GM12872 (cell line): ENCODE data around the gene SYT13.
A peak's percentile ranks its signal among the peaks of the same experiment; 100 is the strongest.

ENCODE experiments used
- TF ChIP-seq, protein P1 (sequence below): IDR thresholded peaks from 3 replicates; pipeline ENCODE4 v1.5.1; 2011; ENCODE audit warnings: low read depth, mild to moderate bottlenecking, low read length, moderate library complexity; ENCODE audit not compliant: insufficient read depth

SYT13 gene, protein sequence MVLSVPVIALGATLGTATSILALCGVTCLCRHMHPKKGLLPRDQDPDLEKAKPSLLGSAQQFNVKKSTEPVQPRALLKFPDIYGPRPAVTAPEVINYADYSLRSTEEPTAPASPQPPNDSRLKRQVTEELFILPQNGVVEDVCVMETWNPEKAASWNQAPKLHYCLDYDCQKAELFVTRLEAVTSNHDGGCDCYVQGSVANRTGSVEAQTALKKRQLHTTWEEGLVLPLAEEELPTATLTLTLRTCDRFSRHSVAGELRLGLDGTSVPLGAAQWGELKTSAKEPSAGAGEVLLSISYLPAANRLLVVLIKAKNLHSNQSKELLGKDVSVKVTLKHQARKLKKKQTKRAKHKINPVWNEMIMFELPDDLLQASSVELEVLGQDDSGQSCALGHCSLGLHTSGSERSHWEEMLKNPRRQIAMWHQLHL

DNA sequence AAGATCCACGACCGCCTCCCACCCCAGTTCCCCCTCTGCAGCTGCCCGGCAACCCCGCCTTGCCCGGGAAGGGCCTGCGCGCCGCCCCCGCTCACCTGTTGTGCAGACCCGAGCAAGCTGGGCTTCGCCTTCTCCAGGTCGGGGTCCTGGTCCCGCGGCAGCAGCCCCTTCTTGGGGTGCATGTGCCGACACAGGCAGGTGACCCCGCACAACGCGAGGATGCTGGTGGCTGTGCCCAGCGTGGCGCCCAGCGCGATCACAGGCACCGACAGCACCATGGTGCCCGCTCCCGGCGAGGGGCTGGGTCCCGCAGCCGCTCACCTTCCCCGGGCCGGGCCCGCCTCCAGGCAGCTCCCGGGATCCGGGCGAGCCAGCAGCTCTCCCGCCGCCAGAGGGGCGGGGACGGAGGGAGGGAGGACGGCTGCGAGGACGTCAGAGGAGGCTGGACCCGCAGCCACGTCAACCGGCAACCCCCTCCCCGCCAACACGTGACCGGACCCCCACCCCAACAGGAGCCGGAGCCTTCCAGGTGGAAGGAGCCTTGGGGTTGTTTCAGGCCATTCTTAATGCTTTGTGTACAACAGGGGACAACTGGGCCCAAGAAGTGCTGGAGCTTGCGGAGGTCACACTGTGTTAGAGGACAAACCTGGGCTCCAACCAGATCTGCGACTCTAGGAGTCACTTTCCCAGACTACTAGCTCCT lies at the start of gene SYT13:
Gene SYT13, minus strand, starts transcription at position 412 of the 703 bp plus-strand sequence. Its CDS starts 134 bp downstream, at position 278.
- TF ChIP-seq, protein P1, sequence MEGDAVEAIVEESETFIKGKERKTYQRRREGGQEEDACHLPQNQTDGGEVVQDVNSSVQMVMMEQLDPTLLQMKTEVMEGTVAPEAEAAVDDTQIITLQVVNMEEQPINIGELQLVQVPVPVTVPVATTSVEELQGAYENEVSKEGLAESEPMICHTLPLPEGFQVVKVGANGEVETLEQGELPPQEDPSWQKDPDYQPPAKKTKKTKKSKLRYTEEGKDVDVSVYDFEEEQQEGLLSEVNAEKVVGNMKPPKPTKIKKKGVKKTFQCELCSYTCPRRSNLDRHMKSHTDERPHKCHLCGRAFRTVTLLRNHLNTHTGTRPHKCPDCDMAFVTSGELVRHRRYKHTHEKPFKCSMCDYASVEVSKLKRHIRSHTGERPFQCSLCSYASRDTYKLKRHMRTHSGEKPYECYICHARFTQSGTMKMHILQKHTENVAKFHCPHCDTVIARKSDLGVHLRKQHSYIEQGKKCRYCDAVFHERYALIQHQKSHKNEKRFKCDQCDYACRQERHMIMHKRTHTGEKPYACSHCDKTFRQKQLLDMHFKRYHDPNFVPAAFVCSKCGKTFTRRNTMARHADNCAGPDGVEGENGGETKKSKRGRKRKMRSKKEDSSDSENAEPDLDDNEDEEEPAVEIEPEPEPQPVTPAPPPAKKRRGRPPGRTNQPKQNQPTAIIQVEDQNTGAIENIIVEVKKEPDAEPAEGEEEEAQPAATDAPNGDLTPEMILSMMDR = no peak

DNA sequence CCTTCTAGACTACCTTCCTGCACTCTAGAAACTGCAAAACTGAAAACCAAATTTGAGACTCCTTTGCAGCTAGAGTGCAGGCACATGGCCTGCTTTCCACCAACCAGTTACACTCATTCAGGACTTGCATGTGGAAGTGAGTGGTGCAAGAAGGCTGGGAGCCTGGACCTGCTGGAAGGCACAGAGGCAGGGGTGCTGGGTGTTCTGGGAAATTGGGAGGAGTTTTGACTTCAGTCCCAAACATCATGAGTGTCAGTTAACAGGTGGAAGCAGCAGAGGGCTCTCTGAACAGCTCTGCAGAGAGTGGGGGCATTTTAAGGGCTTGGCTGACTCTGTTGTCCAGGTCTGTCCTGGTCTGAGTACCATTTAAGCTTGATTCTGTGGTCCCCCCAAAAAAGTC lies 49.3 kb upstream of the SYT13 start:
- TF ChIP-seq, protein P1 = no peak

DNA sequence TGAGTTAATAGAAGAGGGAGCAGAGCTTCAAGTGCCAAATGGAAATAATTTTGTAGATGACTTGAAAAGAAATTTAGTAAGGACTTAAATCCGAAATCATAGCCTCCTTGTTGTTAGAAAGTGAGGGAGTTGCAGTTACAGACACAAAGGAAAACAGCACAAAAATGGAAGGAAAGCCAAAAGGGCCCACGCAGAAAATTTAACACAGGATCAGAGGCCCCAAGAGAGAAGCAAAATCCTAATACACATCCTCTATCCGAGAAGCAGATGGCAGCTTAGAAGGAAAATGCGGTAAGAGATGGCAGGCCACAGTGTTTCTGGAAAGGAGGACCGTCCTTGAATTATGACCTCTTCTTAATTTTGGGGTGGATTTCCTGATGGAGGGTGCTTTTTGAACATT lies 48.7 kb upstream of the SYT13 start:
- TF ChIP-seq, protein P1 = no peak

DNA sequence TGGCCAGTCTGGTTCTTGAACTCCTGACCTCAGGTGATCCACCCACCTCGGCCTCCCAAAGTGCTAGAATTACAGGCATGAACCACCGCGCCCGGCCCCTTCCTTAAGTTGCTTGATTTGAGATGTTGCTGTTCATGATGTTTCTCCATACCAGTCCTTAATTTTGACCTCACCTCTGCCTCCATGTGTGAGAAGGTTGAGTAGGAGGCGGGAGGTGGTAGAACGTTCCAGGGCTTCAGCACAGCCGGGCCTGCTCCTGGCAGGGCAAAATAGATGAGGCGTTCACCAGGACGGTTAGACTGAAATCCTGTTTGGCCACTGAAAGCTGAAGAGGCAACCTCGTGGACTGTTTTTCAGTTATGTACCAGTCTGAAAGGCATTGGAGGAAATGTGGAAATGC lies 48.3 kb upstream of the SYT13 start:
- TF ChIP-seq, protein P1 = no peak

DNA sequence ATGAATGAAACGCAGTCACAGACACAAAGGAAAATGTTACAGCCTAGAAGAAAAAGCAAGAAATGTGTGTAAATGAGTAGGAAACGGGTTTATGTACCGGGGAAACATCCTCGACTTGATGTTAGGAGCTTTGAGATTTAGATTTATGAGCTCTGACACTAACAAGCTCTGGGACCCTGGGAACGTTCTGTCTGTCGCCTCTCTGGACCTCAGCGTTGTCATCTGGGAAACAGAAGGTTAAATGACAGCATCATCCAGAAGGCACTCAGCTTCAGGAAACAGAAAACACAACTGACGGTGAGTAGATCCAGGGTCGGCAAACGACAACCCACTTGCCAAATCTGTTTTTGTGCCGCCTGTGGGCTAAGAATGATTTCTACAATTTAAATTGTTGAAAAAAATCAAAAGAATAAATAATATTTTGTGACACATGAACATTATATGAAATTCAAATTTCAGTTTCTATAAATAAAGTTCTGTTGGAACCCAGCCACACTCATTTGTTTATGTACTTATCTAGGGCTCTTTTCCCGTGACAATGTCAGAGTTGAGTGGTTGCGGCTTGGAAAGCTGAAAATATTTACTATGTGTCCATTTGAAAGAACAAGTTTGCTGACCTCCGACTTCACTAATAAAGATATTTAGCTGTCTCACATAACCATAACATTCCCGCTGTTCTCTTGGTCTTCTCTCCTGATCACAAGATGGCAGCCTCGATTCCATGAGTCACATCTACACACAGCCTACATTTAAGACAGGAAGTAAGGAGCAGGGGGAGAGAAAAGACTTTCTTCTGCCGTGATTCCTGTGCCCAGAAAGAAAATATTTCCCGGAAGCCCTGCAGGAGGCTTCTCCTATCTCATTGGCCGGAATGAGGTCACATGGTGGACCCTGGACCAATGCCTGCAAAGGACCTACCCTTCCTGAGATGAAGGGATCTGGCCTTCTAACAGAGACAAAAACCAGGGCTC lies 47.1 kb upstream of the SYT13 start:
- TF ChIP-seq, protein P1 = no peak

DNA sequence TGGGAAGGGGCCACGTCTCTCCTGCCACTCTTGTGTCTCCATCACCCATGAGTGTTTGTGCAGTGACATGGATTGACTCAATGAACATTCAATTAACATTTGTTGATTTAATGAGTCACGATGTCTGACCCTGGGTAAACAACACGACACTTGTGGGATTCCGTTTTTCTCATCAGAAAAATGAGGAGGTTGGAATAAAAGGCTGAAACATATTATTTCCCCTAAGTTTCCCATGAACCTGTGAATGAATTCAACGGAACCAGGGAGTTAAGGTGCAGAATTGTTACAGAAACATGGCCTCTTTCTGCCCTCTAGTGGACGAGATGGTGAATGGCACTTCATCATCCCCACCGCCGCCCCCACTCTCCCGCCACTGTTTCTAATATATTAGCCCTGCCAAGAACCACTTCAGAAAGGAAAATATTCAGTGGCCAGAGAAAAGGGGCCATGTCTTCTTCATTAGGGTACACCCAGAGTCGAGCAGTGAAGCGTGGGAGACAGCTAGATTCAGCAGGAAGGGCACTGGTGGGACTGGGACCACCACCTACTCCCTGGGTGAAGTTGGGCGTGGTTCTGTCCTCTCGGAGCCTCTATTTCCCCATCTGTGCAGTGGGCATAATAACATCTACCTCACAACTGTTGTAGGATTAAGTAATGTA lies 46.3 kb upstream of the SYT13 start:
- TF ChIP-seq, protein P1 = peak; percentile 76
